Neural cell (in vitro differentiated cells): ENCODE measurements around the gene IFFO2. TPM values are rescaled to one million over a fixed set of nuclear protein-coding genes. Genes with fewer than 3 reads are reported as not detected.

ENCODE experiments used
- H2AFZ ChIP-seq: fragments of 200-600, 300-800 bp; sonication (generic), shearing (Covaris generic); 2 replicates; pipeline ENCODE4 v1.6.0; 2014; ENCODE audit warnings: low read depth, mild to moderate bottlenecking, antibody characterized with exemption, low read length, moderate library complexity
- H3F3A ChIP-seq: fragments of 200-600 bp; shearing (Covaris generic); 2 replicates; pipeline ENCODE4 v1.6.1; 2016; ENCODE audit warnings: mild to moderate bottlenecking, moderate library complexity, mixed read lengths, antibody characterized with exemption, low read length; ENCODE audit not compliant: insufficient read depth, poor library complexity, severe bottlenecking
- H3K27ac ChIP-seq: fragments of 200-600, 300-800 bp; sonication (generic), shearing (Covaris generic); 2 replicates; pipeline ENCODE4 v1.5.1; 2014; ENCODE audit warnings: mild to moderate bottlenecking, low read length, moderate library complexity
- H3K27me3 ChIP-seq: fragments of 300-800, 200-600 bp; sonication (generic), shearing (Covaris generic); 2 replicates; pipeline ENCODE4 v1.6.0; 2014; ENCODE audit warnings: mild to moderate bottlenecking, low read depth, low read length, moderate library complexity; ENCODE audit not compliant: insufficient read depth
- H3K36me3 ChIP-seq: fragments of 300-800, 200-600 bp; sonication (generic), shearing (Covaris generic); 2 replicates; pipeline ENCODE4 v1.5.1; 2014; ENCODE audit warnings: mild to moderate bottlenecking, antibody characterized with exemption, low read length, moderate library complexity; ENCODE audit not compliant: insufficient read depth
- H3K4me2 ChIP-seq: fragments of 300-800, 200-600 bp; sonication (generic), shearing (Covaris generic); 2 replicates; pipeline ENCODE4 v1.6.0; 2014; ENCODE audit warnings: mild to moderate bottlenecking, low read length
- H3K4me3 ChIP-seq: fragments of 300-800, 200-600 bp; sonication (generic), shearing (Covaris generic); 2 replicates; pipeline ENCODE4 v1.5.1; 2014; ENCODE audit warnings: mild to moderate bottlenecking, low read length, moderate library complexity
- H3K79me2 ChIP-seq: fragments of 200-600 bp; shearing (Covaris generic); replicated peaks from 2 replicates; pipeline ENCODE4 v1.6.0; 2014; ENCODE audit warnings: mild to moderate bottlenecking, low read length, moderate library complexity; ENCODE audit not compliant: insufficient read depth
- H3K9ac ChIP-seq: fragments of 300-800, 200-600 bp; sonication (generic), shearing (Covaris generic); 2 replicates; pipeline ENCODE4 v1.6.1; 2016; ENCODE audit warnings: mild to moderate bottlenecking, low read length, mixed read lengths
- H3K9me2 ChIP-seq: fragments of 200-600 bp; shearing (Covaris generic); 2 replicates; pipeline ENCODE4 v1.6.1; 2016; ENCODE audit warnings: mild to moderate bottlenecking, low read length, mixed read lengths; ENCODE audit not compliant: insufficient read depth
- H3K9me3 ChIP-seq: fragments of 200-600, 300-800 bp; sonication (generic), shearing (Covaris generic); 2 replicates; pipeline ENCODE4 v1.6.1; 2016; ENCODE audit warnings: mild to moderate bottlenecking, mixed run types, low read length, moderate library complexity, mixed read lengths
- H4K20me1 ChIP-seq: fragments of 200-600 bp; shearing (Covaris generic); 2 replicates; pipeline ENCODE4 v1.6.1; 2016; ENCODE audit warnings: mild to moderate bottlenecking, mixed run types; ENCODE audit not compliant: insufficient read depth
- CTCF ChIP-seq: fragments of 450-650 bp; IDR thresholded peaks from 2 replicates; pipeline ENCODE4 v1.5.1; 2014; ENCODE audit warnings: antibody characterized with exemption, mild to moderate bottlenecking, moderate library complexity; ENCODE audit not compliant: poor library complexity, severe bottlenecking
- EP300 ChIP-seq: fragments of 450-650 bp; conservative IDR thresholded peaks from 2 replicates; pipeline ENCODE4 v1.6.1; 2014; ENCODE audit warnings: antibody characterized with exemption, mild to moderate bottlenecking, moderate library complexity; ENCODE audit not compliant: poor library complexity, severe bottlenecking
- EZH2 ChIP-seq: fragments of 200-600, 300-800 bp; shearing (Covaris generic), sonication (generic); IDR thresholded peaks from 2 replicates; pipeline ENCODE4 v1.6.1; 2014; ENCODE audit warnings: antibody characterized with exemption, low read length, borderline replicate concordance, mild to moderate bottlenecking; ENCODE audit not compliant: insufficient read depth, poor library complexity, severe bottlenecking
- MXI1 ChIP-seq: fragments of 450-650 bp; conservative IDR thresholded peaks from 2 replicates; pipeline ENCODE4 v1.6.1; 2014; ENCODE audit warnings: antibody characterized with exemption, mild to moderate bottlenecking; ENCODE audit not compliant: poor library complexity, severe bottlenecking
- POLR2AphosphoS5 ChIP-seq: IDR thresholded peaks from 2 replicates; pipeline ENCODE4 v1.6.1; 2012
- RAD21 ChIP-seq: fragments of 450-650 bp; conservative IDR thresholded peaks from 2 replicates; pipeline ENCODE4 v1.6.1; 2014; ENCODE audit warnings: antibody characterized with exemption, mild to moderate bottlenecking, moderate library complexity
- REST ChIP-seq: IDR thresholded peaks from 2 replicates; pipeline ENCODE4 v1.6.1; 2012; ENCODE audit warnings: borderline replicate concordance
- SMC3 ChIP-seq: fragments of 450-650 bp; conservative IDR thresholded peaks from 2 replicates; pipeline ENCODE4 v1.6.1; 2014; ENCODE audit warnings: antibody characterized with exemption, mild to moderate bottlenecking, moderate library complexity; ENCODE audit not compliant: poor library complexity
- TAF1 ChIP-seq: IDR thresholded peaks from 2 replicates; pipeline ENCODE4 v1.6.1; 2012; ENCODE audit warnings: low read depth
- polyA plus RNA-seq: library from polyadenylated mRNA; depleted of rRNA; stranded (reverse); fragments of >200 nt; gene quantifications from 2 replicates; pipeline ENCODE4 v1.2.3, GENCODE V29; 2014

IFFO2 gene
- polyA plus RNA-seq, 1 donor from 2014 or later: 2.6 TPM

- Histone ChIP-seq H3K9me2 (no peaks in the 10 kb centered on the region), H3K9me3 (no peaks in the 10 kb centered on the region), H3K4me2 (no peak overlapping the region), H3F3A (no peaks in the 10 kb centered on the region), H3K27me3 (no peaks in the 10 kb centered on the region), H3K36me3 (no peaks in the 10 kb centered on the region), H3K79me2 (no peaks in the 10 kb centered on the region), H4K20me1 (no peaks in the 10 kb centered on the region), H3K27ac (no peak overlapping the region), H3K9ac (no peak overlapping the region), H2AFZ (no peak overlapping the region), H3K4me3 (no peak overlapping the region)
- TF ChIP-seq MXI1: no peak
- no peak for TF ChIP-seq REST
- TF ChIP-seq TAF1: no peak
- TF ChIP-seq CTCF: no peak
- no peak for TF ChIP-seq POLR2AphosphoS5
Measured at GRCh38 chr1:18936471-18936813, 20.0 kb downstream of the IFFO2 start.

- TF ChIP-seq RAD21 (no peak), POLR2AphosphoS5 (no peak), REST (no peak), EP300 (no peak), EZH2 (no peak), MXI1 (no peak), TAF1 (no peak), SMC3 (no peak), CTCF (no peak)
Measured at GRCh38 chr1:18934205-18935000, 22.1 kb downstream of the IFFO2 start.

More at GRCh38 chr1:18934205-18935000, 22.1 kb downstream of the IFFO2 start:
- Histone ChIP-seq H3K9ac (no peak overlapping the region), H4K20me1 (no peaks in the 10 kb centered on the region), H3K79me2 (no peaks in the 10 kb centered on the region), H3K27me3 (no peaks in the 10 kb centered on the region), H3F3A (no peaks in the 10 kb centered on the region), H3K9me2 (no peaks in the 10 kb centered on the region), H3K4me2 (no peak overlapping the region), H3K4me3 (no peak overlapping the region), H3K36me3 (no peaks in the 10 kb centered on the region), H3K9me3 (no peaks in the 10 kb centered on the region), H3K27ac (no peak overlapping the region), H2AFZ (no peak overlapping the region)
